GM10266 (cell line): ENCODE data around the gene UBTD1.
"Not testable (repeated sequence)": the region's sequence is repeated elsewhere in the genome, so short reads cannot be mapped to it uniquely, and the experiment has no call there.

Experiments used
- DNase-seq: peaks from one replicate; pipeline ENCODE4 v3.0.0; 2012; ENCODE audit errors: extremely low spot score
- TF ChIP-seq, protein P1 (sequence below): IDR thresholded peaks from 2 replicates; pipeline ENCODE4 v1.5.1; 2012; ENCODE audit warnings: mild to moderate bottlenecking, low read depth; ENCODE audit not compliant: control insufficient read depth, insufficient read depth; ENCODE audit errors: missing control alignments

Gene UBTD1

DNA sequence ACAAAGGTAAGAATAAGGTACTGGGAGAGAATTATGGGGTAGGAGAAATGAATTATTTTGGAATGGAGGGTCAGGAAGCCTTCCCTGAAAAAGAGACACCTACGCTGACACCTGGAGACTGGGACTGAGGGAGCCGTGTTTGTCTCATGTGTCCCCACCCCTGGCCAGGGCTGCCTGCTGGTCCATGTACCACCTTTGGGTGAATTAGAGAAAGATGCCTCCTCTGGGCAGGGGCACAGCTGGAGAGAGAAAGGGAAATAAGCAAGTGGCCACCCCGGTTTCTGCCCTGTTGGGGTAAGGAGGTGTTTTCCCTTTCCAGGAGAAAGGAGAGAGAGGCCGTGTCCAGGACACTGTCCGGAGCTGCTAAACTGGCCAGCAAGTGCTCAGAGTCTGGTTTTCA, 21.8 kb downstream of the UBTD1 start:
- TF ChIP-seq, protein P1, sequence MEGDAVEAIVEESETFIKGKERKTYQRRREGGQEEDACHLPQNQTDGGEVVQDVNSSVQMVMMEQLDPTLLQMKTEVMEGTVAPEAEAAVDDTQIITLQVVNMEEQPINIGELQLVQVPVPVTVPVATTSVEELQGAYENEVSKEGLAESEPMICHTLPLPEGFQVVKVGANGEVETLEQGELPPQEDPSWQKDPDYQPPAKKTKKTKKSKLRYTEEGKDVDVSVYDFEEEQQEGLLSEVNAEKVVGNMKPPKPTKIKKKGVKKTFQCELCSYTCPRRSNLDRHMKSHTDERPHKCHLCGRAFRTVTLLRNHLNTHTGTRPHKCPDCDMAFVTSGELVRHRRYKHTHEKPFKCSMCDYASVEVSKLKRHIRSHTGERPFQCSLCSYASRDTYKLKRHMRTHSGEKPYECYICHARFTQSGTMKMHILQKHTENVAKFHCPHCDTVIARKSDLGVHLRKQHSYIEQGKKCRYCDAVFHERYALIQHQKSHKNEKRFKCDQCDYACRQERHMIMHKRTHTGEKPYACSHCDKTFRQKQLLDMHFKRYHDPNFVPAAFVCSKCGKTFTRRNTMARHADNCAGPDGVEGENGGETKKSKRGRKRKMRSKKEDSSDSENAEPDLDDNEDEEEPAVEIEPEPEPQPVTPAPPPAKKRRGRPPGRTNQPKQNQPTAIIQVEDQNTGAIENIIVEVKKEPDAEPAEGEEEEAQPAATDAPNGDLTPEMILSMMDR: no peak
- DNase-seq: no peak

DNA sequence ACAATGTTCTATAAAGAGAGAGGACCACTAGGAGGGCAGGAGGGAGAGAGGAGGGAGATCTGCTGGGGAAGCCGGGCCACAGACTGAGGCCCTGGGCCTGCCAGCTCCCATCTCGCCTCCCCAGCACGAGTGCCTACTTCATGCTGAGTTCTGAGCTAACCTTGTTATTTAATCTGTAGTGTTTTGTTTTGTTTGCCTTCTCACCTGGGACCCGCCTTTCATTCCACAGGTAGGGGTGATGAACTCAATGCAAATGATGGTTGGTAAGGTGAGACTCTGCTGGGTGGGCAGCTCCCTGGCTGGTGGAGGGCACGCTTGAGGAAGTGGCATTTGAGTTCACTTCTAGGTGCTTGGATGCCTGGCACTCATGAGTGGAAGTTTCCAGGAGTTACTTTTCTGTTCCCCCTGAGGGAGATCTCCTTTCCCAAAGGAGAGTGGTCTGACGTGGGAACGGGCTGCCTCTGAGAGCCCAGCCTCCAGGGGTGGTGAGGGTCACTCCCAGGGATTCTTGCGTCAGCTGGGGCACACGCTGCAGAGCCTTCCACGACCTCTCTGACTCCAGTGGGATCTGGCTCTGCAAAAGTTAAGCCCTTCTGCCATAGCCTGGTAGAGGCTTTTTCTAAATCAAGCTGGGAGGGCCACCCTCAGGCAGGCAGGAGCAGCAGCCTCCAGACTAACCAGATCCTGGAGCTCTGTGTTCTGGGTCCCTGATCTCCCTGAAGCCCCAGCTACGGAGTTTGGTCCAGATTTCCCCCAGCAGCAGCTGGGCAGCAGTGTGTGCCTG, 22.4 kb downstream of the UBTD1 start:
- TF ChIP-seq, protein P1: no peak
- no peak for DNase-seq

DNA sequence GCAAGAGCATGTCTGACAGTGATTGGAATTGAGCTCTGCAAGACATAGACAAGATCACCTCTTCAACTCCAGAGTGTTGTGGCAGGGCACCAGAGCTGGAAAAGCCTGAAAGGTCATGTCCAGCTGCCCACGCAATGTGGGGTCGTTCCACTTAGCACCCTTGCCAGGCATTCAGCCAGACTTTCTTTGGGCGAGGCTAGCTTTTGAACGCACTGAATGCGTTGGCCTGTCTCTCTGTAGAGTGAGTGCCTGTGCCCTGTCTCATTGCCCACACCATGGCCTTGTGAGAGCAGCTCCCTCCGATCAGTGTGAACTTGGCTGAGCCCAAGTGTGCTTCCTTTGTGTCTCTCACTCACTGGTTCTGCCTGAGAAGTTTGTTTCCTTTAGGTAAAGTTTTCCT, 23.3 kb downstream of the UBTD1 start:
- DNase-seq: no peak
- TF ChIP-seq, protein P1: no peak

DNA sequence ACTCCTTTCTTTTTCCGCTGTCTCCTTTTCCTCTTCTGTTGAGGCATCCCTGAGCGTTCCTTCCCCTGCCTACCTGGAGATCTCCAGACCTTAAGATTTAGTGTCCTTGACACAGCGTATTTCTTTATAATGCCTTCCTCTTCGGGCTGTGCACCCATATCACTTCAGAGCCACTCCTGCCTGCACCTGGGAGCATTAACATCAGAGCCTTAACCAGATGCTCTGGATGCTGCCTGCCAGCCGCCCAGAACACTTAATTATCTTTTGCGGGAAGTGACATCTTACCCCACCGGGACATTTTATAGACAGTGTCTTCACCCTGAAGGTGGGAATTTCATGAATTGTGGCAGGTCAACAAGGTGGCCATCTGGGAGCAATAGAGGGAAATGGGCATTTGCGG, 24.2 kb downstream of the UBTD1 start:
- no peak for DNase-seq
- TF ChIP-seq, protein P1: no peak

DNA sequence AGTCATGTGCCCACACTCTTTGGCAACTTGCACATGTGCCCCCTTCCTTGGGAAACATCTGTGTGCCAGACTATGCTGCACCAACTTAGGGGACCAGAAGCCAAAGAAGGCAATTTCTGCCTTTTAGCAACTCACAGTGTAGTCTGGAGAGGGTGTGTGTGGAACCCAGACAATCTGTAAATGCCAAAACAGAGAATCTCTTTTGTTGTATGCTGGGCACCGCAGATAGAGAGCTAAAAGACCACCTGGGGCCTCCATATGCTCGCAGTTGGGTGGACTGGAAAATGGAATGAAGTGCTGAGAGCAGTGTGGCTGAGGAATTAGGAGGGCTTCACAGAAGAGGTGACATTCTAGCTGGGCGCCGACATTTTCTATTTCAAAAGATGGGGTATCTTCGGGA, 26.4 kb downstream of the UBTD1 start:
- TF ChIP-seq, protein P1: no peak
- DNase-seq: no peak

DNA sequence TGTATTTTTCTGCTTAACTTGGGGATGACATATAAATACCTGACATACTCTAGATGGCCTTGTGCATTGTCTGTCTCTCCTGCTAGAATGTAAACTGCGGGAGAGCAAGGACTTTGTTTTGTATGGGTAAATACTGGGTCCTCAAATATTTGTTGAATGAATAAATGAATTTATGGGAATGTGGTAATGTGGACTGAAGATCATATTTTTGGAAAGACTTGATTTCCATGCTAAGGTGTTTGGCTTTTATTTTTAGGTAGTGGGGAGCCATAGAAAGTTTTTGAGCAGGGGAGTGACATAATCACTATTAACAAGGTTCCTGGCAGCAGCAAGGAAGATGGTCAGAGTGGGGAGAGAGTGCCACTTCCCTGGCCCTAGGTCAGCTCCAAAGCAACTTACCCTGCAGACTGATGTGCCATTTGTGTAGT, 27.0 kb downstream of the UBTD1 start:
- TF ChIP-seq, protein P1: no peak
- DNase-seq: no peak

DNA sequence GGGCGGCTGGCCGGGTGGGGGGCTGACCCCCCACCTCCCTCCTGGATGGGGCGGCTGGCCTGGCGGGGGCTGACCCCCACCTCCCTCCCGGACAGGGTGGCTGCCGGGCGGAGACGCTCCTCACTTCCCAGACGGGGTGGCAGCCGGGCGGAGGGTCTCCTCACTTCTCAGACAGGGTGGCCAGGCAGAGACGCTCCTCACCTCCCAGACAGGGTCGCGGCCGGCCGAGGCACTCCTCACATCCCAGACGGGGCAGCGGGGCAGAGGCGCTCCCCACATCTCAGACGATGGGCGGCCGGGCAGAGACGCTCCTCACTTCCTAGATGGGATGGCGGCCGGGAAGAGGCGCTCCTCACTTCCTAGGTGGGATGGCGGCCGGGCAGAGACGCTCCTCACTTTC, 30.2 kb downstream of the UBTD1 start:
- DNase-seq: not testable (repeated sequence)

DNA sequence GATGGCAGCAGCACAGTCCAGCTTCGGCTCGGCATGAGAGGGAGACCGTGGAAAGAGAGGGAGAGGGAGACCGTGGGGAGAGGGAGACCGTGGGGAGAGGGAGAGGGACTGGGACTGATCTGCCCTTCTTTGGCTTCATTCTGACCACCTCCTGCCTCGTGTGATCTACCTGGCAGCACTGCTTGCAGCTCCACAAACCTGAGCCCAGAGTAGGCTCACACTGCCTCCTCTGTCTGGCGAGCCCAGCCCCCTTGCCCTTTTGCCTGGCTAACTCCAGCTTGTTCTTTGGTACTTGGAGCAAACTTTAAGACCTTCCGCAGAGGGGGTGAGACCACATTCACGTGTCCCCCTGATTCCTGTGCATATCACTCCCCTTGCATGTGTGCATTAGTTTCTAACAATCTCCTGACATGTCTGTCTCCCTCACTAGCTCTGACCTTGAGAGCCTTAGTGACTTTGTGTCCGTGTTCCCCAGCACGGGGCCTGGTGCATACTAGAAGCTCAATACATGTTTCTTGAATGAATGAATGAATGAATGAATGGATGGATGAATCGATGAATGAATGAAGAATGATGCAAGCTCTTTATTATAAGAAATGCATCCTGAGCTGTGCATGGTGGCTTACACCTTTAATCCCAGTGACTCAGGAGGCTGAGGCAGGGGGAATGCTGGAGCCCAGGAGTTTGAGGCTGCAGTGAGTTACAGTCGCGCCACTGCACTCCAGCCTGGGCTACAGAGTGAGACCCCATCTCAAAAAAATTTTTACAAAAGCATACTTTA, 31.2 kb downstream of the UBTD1 start:
- TF ChIP-seq, protein P1: no peak
- DNase-seq: no peak
